ENCODE data around the gene RARA.

- TF ChIP-seq TAF1 (IDR thresholded peaks at IDR 0.05; ENCODE audit: low read depth) (no peak), CTCF (IDR thresholded peaks at IDR 0.05; ENCODE audit: poor library complexity, severe bottlenecking) (no peak)
Measured at GRCh38 chr17:40317345-40317873, 8.4 kb downstream of the RARA start.
